ENCODE measurements around the gene TMPRSS9.

GRCh38 chr19:2318923-2319322 lies 41.1 kb upstream of the TMPRSS9 start:
- TF ChIP-seq CTCF (optimal IDR thresholded peaks at IDR 0.05 in 1 of 3, IDR thresholded peaks at IDR 0.05 in 1 of 3, conservative IDR thresholded peaks at IDR 0.05 in 1 of 3; ENCODE audit: extremely low read depth in 1 of 3, insufficient read depth in 2 of 3, low read length in 3 of 3) (no peak), EZH2 (IDR thresholded peaks at IDR 0.05; ENCODE audit: low read length) (no peak)
